Measurements from ENCODE around the gene WDSUB1.

The WDSUB1 gene

DNA sequence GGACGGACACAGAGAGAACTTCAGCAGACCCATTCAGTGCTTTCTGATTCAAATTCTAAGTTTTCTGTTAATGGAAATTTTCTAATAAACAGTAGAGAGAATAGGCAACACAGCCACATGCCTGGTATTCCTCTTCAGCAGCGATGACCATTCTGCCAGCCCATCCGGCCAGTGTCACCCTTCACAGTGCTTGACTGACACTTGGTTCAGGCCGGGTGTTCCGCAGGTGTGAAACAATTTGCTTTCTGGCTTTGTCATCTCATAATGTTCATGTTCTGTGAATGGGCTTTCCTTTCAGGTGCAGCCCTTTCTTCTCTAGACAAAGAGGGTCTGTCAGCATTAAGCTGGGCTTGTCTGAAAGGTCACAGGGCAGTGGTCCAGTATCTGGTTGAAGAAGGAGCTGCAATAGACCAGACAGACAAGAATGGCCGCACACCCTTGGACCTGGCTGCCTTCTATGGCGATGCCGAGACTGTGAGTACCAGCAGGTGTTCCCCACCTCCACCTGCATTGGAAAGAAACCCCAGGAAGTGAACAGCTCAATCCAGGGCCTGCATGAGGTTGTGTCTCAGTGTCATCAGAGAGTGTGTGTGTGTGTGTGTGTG, 67.0 kb downstream of the WDSUB1 start:
- Histone ChIP-seq H3K36me3 (ENCODE audit: control insufficient read depth, insufficient read depth, low read length, severe bottlenecking) (peaks cover 85% of the 10 kb centered on the region), H3K27me3 (replicated peaks; ENCODE audit: control insufficient read depth, insufficient read depth, low read length) (no peaks in the 10 kb centered on the region)
- DNase-seq (ENCODE audit: low read depth): no peak

GRCh38 chr2:159218389-159218788, 68.1 kb downstream of the WDSUB1 start:
- DNase-seq (ENCODE audit: low read depth): no peak
- Histone ChIP-seq H3K9ac (ENCODE audit: low read length) (no peak overlapping the region), H3K27me3 (replicated peaks; ENCODE audit: control insufficient read depth, insufficient read depth, low read length) (no peaks in the 10 kb centered on the region), H3K9me3 (ENCODE audit: control insufficient read depth, low read length) (no peaks in the 10 kb centered on the region), H3K4me3 (ENCODE audit: low read length) (no peak overlapping the region), H3K36me3 (ENCODE audit: control insufficient read depth, insufficient read depth, low read length, severe bottlenecking) (peaks cover 78% of the 10 kb centered on the region), H3K4me1 (ENCODE audit: control insufficient read depth, insufficient read depth, low read length) (no peaks in the 10 kb centered on the region)

More for the DNA sequence above, 67.0 kb downstream of the WDSUB1 start:
- Histone ChIP-seq H3K4me3 (ENCODE audit: low read length) (no peak overlapping the region), H3K9ac (ENCODE audit: low read length) (no peak overlapping the region), H3K9me3 (ENCODE audit: control insufficient read depth, low read length) (no peaks in the 10 kb centered on the region), H3K4me1 (ENCODE audit: control insufficient read depth, insufficient read depth, low read length) (no peaks in the 10 kb centered on the region)

DNA sequence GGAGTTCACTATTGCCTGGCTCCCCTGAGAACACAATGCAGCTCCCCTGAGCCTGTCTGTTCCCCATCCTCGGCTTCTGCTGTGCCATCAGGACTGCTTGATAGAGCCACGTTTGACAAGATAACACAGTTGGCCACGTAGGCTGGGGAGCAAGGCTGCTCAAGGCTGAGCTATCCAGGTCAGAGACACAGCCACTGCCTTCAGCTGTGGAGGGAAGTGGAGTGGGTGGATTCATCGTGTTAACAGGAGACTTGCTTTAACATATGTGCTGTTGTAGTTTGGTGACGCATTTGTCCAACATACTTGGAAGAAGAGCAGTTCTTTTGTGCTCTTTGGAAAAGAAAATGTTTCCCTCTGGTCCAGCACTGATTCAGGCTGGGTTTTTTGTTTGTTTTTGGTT, 68.8 kb downstream of the WDSUB1 start:
- H3K4me1 ChIP-seq (ENCODE audit: control insufficient read depth, insufficient read depth, low read length): no peaks in the 10 kb centered on the region
- H3K27me3 ChIP-seq (replicated peaks; ENCODE audit: control insufficient read depth, insufficient read depth, low read length): no peaks in the 10 kb centered on the region
- H3K9me3 ChIP-seq (ENCODE audit: control insufficient read depth, low read length): no peaks in the 10 kb centered on the region
- peaks cover 81% of the 10 kb centered on the region for H3K36me3 ChIP-seq (ENCODE audit: control insufficient read depth, insufficient read depth, low read length, severe bottlenecking)
- no peak for DNase-seq (ENCODE audit: low read depth)
- no peak overlapping the region for H3K4me3 ChIP-seq (ENCODE audit: low read length)
- H3K9ac ChIP-seq (ENCODE audit: low read length): no peak overlapping the region

DNA sequence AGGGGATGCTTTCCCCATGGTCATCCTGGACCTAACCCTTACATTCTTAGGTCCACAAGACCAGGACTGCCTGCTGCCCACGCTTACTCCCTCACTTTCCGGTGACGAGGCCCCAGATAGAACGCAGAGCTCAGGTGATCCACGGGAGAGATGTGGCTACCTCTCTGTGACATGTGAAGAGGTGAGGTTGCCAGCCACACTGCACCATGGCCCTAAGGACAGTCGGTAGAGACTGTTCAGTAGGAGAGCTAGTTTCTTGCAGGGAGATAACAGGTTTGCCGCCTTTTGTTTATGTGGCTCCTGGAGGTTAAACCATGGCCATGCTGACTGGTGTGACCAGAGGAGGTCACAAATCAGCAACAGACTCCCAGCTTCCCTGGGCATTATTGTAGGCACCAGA, 71.4 kb downstream of the WDSUB1 start:
- no peaks in the 10 kb centered on the region for H3K27me3 ChIP-seq (replicated peaks; ENCODE audit: control insufficient read depth, insufficient read depth, low read length)
- H3K4me3 ChIP-seq (ENCODE audit: low read length): no peak overlapping the region
- no peaks in the 10 kb centered on the region for H3K9me3 ChIP-seq (ENCODE audit: control insufficient read depth, low read length)
- H3K36me3 ChIP-seq (ENCODE audit: control insufficient read depth, insufficient read depth, low read length, severe bottlenecking): peaks cover 62% of the 10 kb centered on the region
- no peak for DNase-seq (ENCODE audit: low read depth)
- H3K9ac ChIP-seq (ENCODE audit: low read length): no peak overlapping the region
- no peaks in the 10 kb centered on the region for H3K4me1 ChIP-seq (ENCODE audit: control insufficient read depth, insufficient read depth, low read length)

- Histone ChIP-seq H3K9me3 (ENCODE audit: control insufficient read depth, low read length) (no peaks in the 10 kb centered on the region), H3K9ac (ENCODE audit: low read length) (no peak overlapping the region), H3K36me3 (ENCODE audit: control insufficient read depth, insufficient read depth, low read length, severe bottlenecking) (peaks cover 56% of the 10 kb centered on the region), H3K27me3 (replicated peaks; ENCODE audit: control insufficient read depth, insufficient read depth, low read length) (no peaks in the 10 kb centered on the region), H3K4me1 (ENCODE audit: control insufficient read depth, insufficient read depth, low read length) (no peaks in the 10 kb centered on the region), H3K4me3 (ENCODE audit: low read length) (no peak overlapping the region)
- no peak for DNase-seq (ENCODE audit: low read depth)
Measured at GRCh38 chr2:159214325-159214865, 72.1 kb downstream of the WDSUB1 start.

- Histone ChIP-seq H3K4me1 (ENCODE audit: control insufficient read depth, insufficient read depth, low read length) (no peaks in the 10 kb centered on the region), H3K9ac (ENCODE audit: low read length) (no peak overlapping the region), H3K36me3 (ENCODE audit: control insufficient read depth, insufficient read depth, low read length, severe bottlenecking) (peaks cover 50% of the 10 kb centered on the region), H3K4me3 (ENCODE audit: low read length) (no peak overlapping the region), H3K9me3 (ENCODE audit: control insufficient read depth, low read length) (no peaks in the 10 kb centered on the region), H3K27me3 (replicated peaks; ENCODE audit: control insufficient read depth, insufficient read depth, low read length) (no peaks in the 10 kb centered on the region)
- DNase-seq (ENCODE audit: low read depth): no peak
Measured at GRCh38 chr2:159213296-159213695, 73.2 kb downstream of the WDSUB1 start.

- DNase-seq (ENCODE audit: low read depth): peak; percentile 44
- no peaks in the 10 kb centered on the region for H3K27me3 ChIP-seq (replicated peaks; ENCODE audit: control insufficient read depth, insufficient read depth, low read length)
- no peak overlapping the region for H3K4me3 ChIP-seq (ENCODE audit: low read length)
- H3K9ac ChIP-seq (ENCODE audit: low read length): no peak overlapping the region
- H3K9me3 ChIP-seq (ENCODE audit: control insufficient read depth, low read length): no peaks in the 10 kb centered on the region
- H3K36me3 ChIP-seq (ENCODE audit: control insufficient read depth, insufficient read depth, low read length, severe bottlenecking): peaks cover 39% of the 10 kb centered on the region
- H3K4me1 ChIP-seq (ENCODE audit: control insufficient read depth, insufficient read depth, low read length): no peaks in the 10 kb centered on the region
Measured at GRCh38 chr2:159211447-159212396, 74.8 kb downstream of the WDSUB1 start.

GRCh38 chr2:159209341-159210306, 76.9 kb downstream of the WDSUB1 start:
- H3K36me3 ChIP-seq (ENCODE audit: control insufficient read depth, insufficient read depth, low read length, severe bottlenecking): peaks cover 34% of the 10 kb centered on the region
- no peak overlapping the region for H3K9ac ChIP-seq (ENCODE audit: low read length)
- no peak for DNase-seq (ENCODE audit: low read depth)
- H3K4me3 ChIP-seq (ENCODE audit: low read length): no peak overlapping the region
- H3K27me3 ChIP-seq (replicated peaks; ENCODE audit: control insufficient read depth, insufficient read depth, low read length): no peaks in the 10 kb centered on the region
- no peaks in the 10 kb centered on the region for H3K4me1 ChIP-seq (ENCODE audit: control insufficient read depth, insufficient read depth, low read length)
- no peaks in the 10 kb centered on the region for H3K9me3 ChIP-seq (ENCODE audit: control insufficient read depth, low read length)

DNA sequence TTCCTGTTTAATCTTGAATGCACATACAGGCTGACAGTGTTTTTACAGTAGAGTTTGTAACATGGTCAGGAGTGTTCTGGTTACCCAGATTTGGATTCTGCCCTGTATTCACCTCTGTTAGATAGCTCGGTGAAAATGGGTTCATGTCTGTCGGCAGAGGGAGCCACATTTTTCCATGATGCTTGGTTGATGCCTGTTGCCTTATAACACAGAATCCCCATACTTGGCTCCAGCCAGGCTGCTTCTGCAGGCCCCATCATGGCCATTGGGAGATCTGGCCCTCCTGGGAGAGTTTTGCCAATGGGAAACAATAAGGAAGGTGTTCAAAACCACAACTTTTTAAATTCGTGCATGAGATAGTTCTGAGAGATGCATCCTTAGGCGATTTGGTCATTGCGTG, 78.1 kb downstream of the WDSUB1 start:
- DNase-seq (ENCODE audit: low read depth): no peak
- Histone ChIP-seq H3K27me3 (replicated peaks; ENCODE audit: control insufficient read depth, insufficient read depth, low read length) (no peaks in the 10 kb centered on the region), H3K4me1 (ENCODE audit: control insufficient read depth, insufficient read depth, low read length) (no peaks in the 10 kb centered on the region), H3K9me3 (ENCODE audit: control insufficient read depth, low read length) (no peaks in the 10 kb centered on the region), H3K9ac (ENCODE audit: low read length) (no peak overlapping the region), H3K4me3 (ENCODE audit: low read length) (no peak overlapping the region), H3K36me3 (ENCODE audit: control insufficient read depth, insufficient read depth, low read length, severe bottlenecking) (peaks cover 28% of the 10 kb centered on the region)

- Histone ChIP-seq H3K9ac (ENCODE audit: low read length) (no peak overlapping the region), H3K36me3 (ENCODE audit: control insufficient read depth, insufficient read depth, low read length, severe bottlenecking) (peaks cover 26% of the 10 kb centered on the region), H3K27me3 (replicated peaks; ENCODE audit: control insufficient read depth, insufficient read depth, low read length) (no peaks in the 10 kb centered on the region), H3K4me3 (ENCODE audit: low read length) (no peak overlapping the region), H3K4me1 (ENCODE audit: control insufficient read depth, insufficient read depth, low read length) (peaks cover 11% of the 10 kb centered on the region), H3K9me3 (ENCODE audit: control insufficient read depth, low read length) (no peaks in the 10 kb centered on the region)
- peak; percentile 18 for DNase-seq (ENCODE audit: low read depth)
Measured at GRCh38 chr2:159206736-159207380, 79.6 kb downstream of the WDSUB1 start.

Data from adipocyte (in vitro differentiated cells).